OCI-LY7 (cell line): ENCODE results near the gene ANKS6.

Experiments
- EZH2phosphoT487 ChIP-seq: fragments of 200-600 bp; sonication (generic); IDR thresholded peaks from 2 replicates; pipeline ENCODE4 v1.6.1; 2018; ENCODE audit warnings: low read depth, borderline replicate concordance, mild to moderate bottlenecking, mixed run types, antibody characterized with exemption, low read length, moderate library complexity, mixed read lengths
- TF ChIP-seq, protein P1 (sequence below): fragments of 200-600 bp; sonication (generic); conservative IDR thresholded peaks from 2 replicates; pipeline ENCODE4 v1.5.1; 2014; ENCODE audit warnings: mild to moderate bottlenecking, antibody characterized with exemption, low read length, moderate library complexity, mixed read lengths

- TF ChIP-seq, protein P1, sequence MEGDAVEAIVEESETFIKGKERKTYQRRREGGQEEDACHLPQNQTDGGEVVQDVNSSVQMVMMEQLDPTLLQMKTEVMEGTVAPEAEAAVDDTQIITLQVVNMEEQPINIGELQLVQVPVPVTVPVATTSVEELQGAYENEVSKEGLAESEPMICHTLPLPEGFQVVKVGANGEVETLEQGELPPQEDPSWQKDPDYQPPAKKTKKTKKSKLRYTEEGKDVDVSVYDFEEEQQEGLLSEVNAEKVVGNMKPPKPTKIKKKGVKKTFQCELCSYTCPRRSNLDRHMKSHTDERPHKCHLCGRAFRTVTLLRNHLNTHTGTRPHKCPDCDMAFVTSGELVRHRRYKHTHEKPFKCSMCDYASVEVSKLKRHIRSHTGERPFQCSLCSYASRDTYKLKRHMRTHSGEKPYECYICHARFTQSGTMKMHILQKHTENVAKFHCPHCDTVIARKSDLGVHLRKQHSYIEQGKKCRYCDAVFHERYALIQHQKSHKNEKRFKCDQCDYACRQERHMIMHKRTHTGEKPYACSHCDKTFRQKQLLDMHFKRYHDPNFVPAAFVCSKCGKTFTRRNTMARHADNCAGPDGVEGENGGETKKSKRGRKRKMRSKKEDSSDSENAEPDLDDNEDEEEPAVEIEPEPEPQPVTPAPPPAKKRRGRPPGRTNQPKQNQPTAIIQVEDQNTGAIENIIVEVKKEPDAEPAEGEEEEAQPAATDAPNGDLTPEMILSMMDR = no peak
- TF ChIP-seq EZH2phosphoT487 = no peak
These were observed 88.0 kb downstream of the ANKS6 start for GRCh38 chr9:98708103-98708932.
